Natural killer cell (primary cell): Measurements from ENCODE around the gene ATP7B. TPM values are rescaled to one million over a fixed set of nuclear protein-coding genes. Genes with fewer than 3 reads are reported as not detected.
"Not testable (repeated sequence)": the region's sequence is repeated elsewhere in the genome, so short reads cannot be mapped to it uniquely, and the experiment has no call there.

Source experiments
- ATAC-seq, 3 donors: fragments of 150-1000 bp in 2 of 3; fragments of 200-7000 bp in 1 of 3; cut with Tn5 transposase; 1 replicate in 1 of 3; 2 replicates in 2 of 3; pipeline ENCODE4 v1.10.0; 2021; ENCODE audit warnings: mild to moderate bottlenecking in 2 of 3, moderate library complexity in 2 of 3
- DNase-seq, 2 donors: peaks; one replicate each; pipeline versions ENCODE4 v3.0.0 to v3.0.0-alpha.2; 2013 to 2021; ENCODE audit warnings: mixed read lengths in 1 of 2
- H3K27ac ChIP-seq: one replicate; pipeline ENCODE4 v1.5.1; 2013; ENCODE audit warnings: mild to moderate bottlenecking, low read length
- H3K27me3 ChIP-seq: one replicate; pipeline ENCODE4 v1.6.1; 2013; ENCODE audit warnings: low read length; ENCODE audit not compliant: control insufficient read depth, insufficient read depth
- H3K36me3 ChIP-seq: one replicate; pipeline ENCODE4 v1.6.1; 2013; ENCODE audit warnings: low read length; ENCODE audit not compliant: control insufficient read depth, insufficient read depth
- H3K4me1 ChIP-seq: one replicate; pipeline ENCODE4 v1.6.1; 2013; ENCODE audit warnings: low read length; ENCODE audit not compliant: control insufficient read depth, insufficient read depth
- H3K4me3 ChIP-seq: one replicate; pipeline ENCODE4 v1.5.1; 2013; ENCODE audit warnings: low read length
- H3K9me3 ChIP-seq: one replicate; pipeline ENCODE4 v1.6.1; 2013; ENCODE audit warnings: low read length; ENCODE audit not compliant: control insufficient read depth, insufficient read depth
- H3K27ac Mint-ChIP-seq, 2 donors: one replicate each; pipeline ENCODE4 v1.8.0; 2022; ENCODE audit warnings: mild to moderate bottlenecking in 2 of 2, mixed read lengths in 2 of 2, moderate library complexity in 1 of 2
- H3K27me3 Mint-ChIP-seq, 2 donors: one replicate each; pipeline ENCODE4 v1.8.0; 2022; ENCODE audit warnings: low read depth in 2 of 2, mixed read lengths in 2 of 2
- H3K36me3 Mint-ChIP-seq: one replicate; pipeline ENCODE4 v1.8.0; 2022; ENCODE audit warnings: mixed read lengths
- H3K4me1 Mint-ChIP-seq, 2 donors: one replicate each; pipeline ENCODE4 v1.8.0; 2022; ENCODE audit warnings: mixed read lengths in 2 of 2
- H3K4me3 Mint-ChIP-seq: one replicate; pipeline ENCODE4 v1.8.0; 2022; ENCODE audit warnings: mild to moderate bottlenecking, moderate library complexity, mixed read lengths
- H3K9me3 Mint-ChIP-seq, 2 donors: one replicate each; pipeline ENCODE4 v1.8.0; 2022; ENCODE audit warnings: mixed read lengths in 2 of 2
- WGBS: methylation state at CpG from one replicate; pipeline ENCODE4 v1.1.7; 2013; ENCODE audit warnings: missing lambda C conversion rate; ENCODE audit not compliant: insufficient coverage; 5-methylcytosine and 5-hydroxymethylcytosine counted together
- intact Hi-C: fragments of 100-400 bp; cut with micrococcal nuclease; formaldehyde crosslinking; loops from one replicate; pipeline ENCODE4 v1.14.2; 2022
- total RNA-seq, 4 donors: library from RNA; stranded (reverse); fragments of 120-200 nt in 1 of 4; gene quantifications; one replicate each; pipeline versions ENCODE4 v1.2.3 to v1.2.4, GENCODE V29; 2013 to 2022
- TF ChIP-seq, protein P1 (sequence below): fragments of 200-600 bp; IDR thresholded peaks from one replicate; pipeline ENCODE4 v1.8.0; 2022; ENCODE audit warnings: antibody characterized with exemption

Gene ATP7B
- total RNA-seq, 3 donors from 2014 or later (not counting 1 experiment from before 2014, with no cell fraction given): 0.45 to 0.64 (median 0.58) TPM

DNA sequence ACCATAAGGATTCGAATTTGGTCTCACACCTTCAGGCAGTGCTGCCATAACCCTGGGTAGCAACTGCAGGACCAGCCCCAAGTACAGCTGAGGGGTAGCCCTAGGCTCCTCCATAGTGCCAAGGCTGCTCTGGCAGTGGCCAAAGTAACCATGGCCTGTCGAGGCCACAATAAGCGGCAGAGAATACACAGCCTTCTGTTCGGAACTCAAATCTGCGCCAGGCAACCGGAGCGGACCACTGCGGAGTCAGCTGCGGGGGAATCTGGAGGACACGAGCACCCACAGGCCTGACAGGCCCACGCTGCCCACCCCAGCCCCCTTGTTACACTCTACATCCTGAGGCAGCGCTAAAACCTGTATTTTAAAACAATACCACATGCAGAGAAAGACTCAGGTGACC, 100.7 kb downstream of the ATP7B start:
- intact Hi-C loops: no loop called here
- ATAC-seq (no peak), DNase-seq (no peak)
- peaks cover 0 to 7% of the 10 kb centered on the region in 2 donors for H3K4me1 Mint-ChIP-seq
- Histone ChIP-seq H3K27ac (no peak overlapping the region), H3K4me1 (no peaks in the 10 kb centered on the region), H3K9me3 (no peaks in the 10 kb centered on the region), H3K4me3 (no peak overlapping the region), H3K27me3 (no peaks in the 10 kb centered on the region), H3K36me3 (no peaks in the 10 kb centered on the region)
- H3K27ac Mint-ChIP-seq: no peak overlapping the region
- H3K4me3 Mint-ChIP-seq: no peak overlapping the region
- no peaks in the 10 kb centered on the region for H3K9me3 Mint-ChIP-seq
- H3K36me3 Mint-ChIP-seq: no peaks in the 10 kb centered on the region
- peaks cover 4 to 20% of the 10 kb centered on the region in 2 donors for H3K27me3 Mint-ChIP-seq
- TF ChIP-seq, protein P1, sequence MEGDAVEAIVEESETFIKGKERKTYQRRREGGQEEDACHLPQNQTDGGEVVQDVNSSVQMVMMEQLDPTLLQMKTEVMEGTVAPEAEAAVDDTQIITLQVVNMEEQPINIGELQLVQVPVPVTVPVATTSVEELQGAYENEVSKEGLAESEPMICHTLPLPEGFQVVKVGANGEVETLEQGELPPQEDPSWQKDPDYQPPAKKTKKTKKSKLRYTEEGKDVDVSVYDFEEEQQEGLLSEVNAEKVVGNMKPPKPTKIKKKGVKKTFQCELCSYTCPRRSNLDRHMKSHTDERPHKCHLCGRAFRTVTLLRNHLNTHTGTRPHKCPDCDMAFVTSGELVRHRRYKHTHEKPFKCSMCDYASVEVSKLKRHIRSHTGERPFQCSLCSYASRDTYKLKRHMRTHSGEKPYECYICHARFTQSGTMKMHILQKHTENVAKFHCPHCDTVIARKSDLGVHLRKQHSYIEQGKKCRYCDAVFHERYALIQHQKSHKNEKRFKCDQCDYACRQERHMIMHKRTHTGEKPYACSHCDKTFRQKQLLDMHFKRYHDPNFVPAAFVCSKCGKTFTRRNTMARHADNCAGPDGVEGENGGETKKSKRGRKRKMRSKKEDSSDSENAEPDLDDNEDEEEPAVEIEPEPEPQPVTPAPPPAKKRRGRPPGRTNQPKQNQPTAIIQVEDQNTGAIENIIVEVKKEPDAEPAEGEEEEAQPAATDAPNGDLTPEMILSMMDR: no peak
- WGBS: 91% methylated on average over 12 of the region's 12 CpGs

DNA sequence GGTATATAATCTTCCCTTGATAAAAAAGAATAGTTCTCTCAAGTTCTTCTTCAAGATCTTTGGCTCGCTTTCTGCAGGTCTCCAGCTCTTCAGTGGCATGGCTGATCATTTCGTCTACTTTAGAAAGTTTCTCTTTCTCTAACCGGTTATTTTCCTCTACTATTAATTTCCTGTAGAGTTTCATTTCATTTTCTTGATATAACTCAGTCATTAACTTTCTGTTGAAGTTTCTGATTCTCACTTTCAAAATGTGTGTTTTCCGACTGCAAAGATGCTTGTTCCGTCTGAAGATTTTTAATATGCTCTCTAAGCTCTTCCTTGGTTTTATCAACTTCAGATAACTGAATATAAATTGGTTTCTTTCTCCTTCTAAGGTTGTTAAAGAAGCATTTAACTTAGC, 102.0 kb downstream of the ATP7B start:
- H3K27me3 ChIP-seq, H3K4me1 ChIP-seq, H3K9me3 ChIP-seq, H3K36me3 Mint-ChIP-seq, H3K27ac Mint-ChIP-seq, ATAC-seq, H3K4me3 Mint-ChIP-seq, H3K9me3 Mint-ChIP-seq, H3K4me3 ChIP-seq, H3K4me1 Mint-ChIP-seq, H3K36me3 ChIP-seq, H3K27ac ChIP-seq, intact Hi-C loops, DNase-seq: not testable (repeated sequence)
- peaks cover 4 to 20% of the 10 kb centered on the region in 2 donors for H3K27me3 Mint-ChIP-seq
- WGBS: 63% methylated on average over 4 of the region's 5 CpGs

DNA sequence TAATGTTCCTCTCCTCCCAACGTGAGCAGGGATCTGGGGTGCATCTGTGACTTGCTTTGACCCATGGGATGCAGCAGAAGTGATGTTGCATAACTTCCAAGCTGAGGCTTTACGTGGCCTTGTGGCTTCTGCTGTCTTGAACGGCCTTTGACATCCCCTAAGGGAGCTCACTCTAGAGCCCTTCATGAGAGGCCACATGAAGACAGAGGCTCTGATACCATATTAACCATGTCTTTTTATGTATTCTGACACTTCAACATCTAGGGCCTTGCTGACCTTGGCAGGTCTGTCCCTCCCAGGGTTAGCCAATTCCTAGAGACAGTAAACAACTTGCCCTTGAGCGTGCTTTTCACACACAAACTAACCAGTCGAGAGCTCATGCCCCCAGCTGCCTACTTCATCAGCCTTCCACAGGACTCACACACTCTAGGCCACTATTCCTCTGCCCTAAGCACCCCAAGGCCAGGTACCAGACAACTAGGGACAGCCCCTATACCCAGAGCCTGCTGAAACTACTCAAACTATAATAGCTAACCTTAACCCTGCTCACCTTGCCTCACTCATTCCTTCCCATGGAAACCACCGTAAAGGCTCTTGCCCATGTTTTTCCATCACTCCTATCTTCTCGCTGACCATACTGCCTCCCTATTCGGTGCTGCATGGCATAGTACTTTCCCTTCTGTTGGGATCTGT, 104.1 kb downstream of the ATP7B start:
- no peak overlapping the region for H3K27ac Mint-ChIP-seq
- H3K4me3 Mint-ChIP-seq: no peak overlapping the region
- Histone ChIP-seq H3K4me1 (no peaks in the 10 kb centered on the region), H3K27ac (no peak overlapping the region), H3K27me3 (no peaks in the 10 kb centered on the region), H3K9me3 (no peaks in the 10 kb centered on the region), H3K4me3 (no peak overlapping the region), H3K36me3 (no peaks in the 10 kb centered on the region)
- H3K9me3 Mint-ChIP-seq: no peaks in the 10 kb centered on the region
- intact Hi-C loops: no loop called here
- H3K27me3 Mint-ChIP-seq: peaks cover 4 to 8% of the 10 kb centered on the region in 2 donors
- 82% methylated on average over 8 of the region's 8 CpGs for WGBS
- H3K36me3 Mint-ChIP-seq: no peaks in the 10 kb centered on the region
- peaks cover 0 to 4% of the 10 kb centered on the region in 2 donors for H3K4me1 Mint-ChIP-seq
- ATAC-seq (no peak), DNase-seq (no peak)
- TF ChIP-seq, protein P1: no peak

DNA sequence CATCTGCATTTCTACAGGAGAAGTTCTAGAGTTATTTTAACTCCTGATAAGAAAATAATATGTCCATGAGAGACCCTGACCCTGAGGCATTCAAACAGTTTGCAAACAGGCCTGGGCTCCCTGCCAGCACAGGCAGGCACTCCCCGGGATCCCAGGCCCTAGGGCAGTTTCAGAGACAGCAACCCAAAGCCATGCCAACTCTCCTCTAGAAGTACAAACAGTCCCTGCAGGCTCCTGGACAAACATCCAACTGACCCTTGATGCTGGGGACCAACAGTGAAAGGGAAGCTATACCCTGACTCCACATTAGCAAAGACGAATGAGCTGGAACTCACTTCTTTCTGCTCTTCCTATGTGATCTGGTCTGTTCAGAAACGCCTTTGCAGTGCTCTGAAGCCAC, 104.7 kb downstream of the ATP7B start:
- TF ChIP-seq, protein P1: no peak
- peaks cover 2 to 3% of the 10 kb centered on the region in 2 donors for H3K27me3 Mint-ChIP-seq
- no peak overlapping the region for H3K27ac Mint-ChIP-seq
- no peak overlapping the region for H3K4me3 Mint-ChIP-seq
- peaks cover 0 to 4% of the 10 kb centered on the region in 2 donors for H3K4me1 Mint-ChIP-seq
- H3K4me1 ChIP-seq: no peaks in the 10 kb centered on the region
- intact Hi-C loops: no loop called here
- WGBS: 84% methylated on average over 3 of the region's 3 CpGs
- H3K36me3 Mint-ChIP-seq: no peaks in the 10 kb centered on the region
- no peak overlapping the region for H3K4me3 ChIP-seq
- H3K36me3 ChIP-seq: no peaks in the 10 kb centered on the region
- no peaks in the 10 kb centered on the region for H3K9me3 ChIP-seq
- no peak for ATAC-seq
- no peaks in the 10 kb centered on the region for H3K9me3 Mint-ChIP-seq
- H3K27ac ChIP-seq: no peak overlapping the region
- DNase-seq: no peak
- no peaks in the 10 kb centered on the region for H3K27me3 ChIP-seq
